Hepatocyte (in vitro differentiated cells): ENCODE results near the gene TARS1.

ENCODE experiments used
- EZH2phosphoT487 ChIP-seq: fragments of 200-600 bp; sonication (generic); IDR thresholded peaks from one replicate; pipeline ENCODE4 v1.6.1; 2018; ENCODE audit warnings: antibody characterized with exemption, mild to moderate bottlenecking, low read depth, moderate library complexity; ENCODE audit not compliant: unreplicated experiment, severe bottlenecking
- TF ChIP-seq, protein P1 (sequence below): fragments of 200-600 bp; sonication (generic); IDR thresholded peaks from 2 replicates; pipeline ENCODE4 v1.5.1; 2016; ENCODE audit warnings: antibody characterized with exemption, mild to moderate bottlenecking; ENCODE audit not compliant: poor library complexity

DNA sequence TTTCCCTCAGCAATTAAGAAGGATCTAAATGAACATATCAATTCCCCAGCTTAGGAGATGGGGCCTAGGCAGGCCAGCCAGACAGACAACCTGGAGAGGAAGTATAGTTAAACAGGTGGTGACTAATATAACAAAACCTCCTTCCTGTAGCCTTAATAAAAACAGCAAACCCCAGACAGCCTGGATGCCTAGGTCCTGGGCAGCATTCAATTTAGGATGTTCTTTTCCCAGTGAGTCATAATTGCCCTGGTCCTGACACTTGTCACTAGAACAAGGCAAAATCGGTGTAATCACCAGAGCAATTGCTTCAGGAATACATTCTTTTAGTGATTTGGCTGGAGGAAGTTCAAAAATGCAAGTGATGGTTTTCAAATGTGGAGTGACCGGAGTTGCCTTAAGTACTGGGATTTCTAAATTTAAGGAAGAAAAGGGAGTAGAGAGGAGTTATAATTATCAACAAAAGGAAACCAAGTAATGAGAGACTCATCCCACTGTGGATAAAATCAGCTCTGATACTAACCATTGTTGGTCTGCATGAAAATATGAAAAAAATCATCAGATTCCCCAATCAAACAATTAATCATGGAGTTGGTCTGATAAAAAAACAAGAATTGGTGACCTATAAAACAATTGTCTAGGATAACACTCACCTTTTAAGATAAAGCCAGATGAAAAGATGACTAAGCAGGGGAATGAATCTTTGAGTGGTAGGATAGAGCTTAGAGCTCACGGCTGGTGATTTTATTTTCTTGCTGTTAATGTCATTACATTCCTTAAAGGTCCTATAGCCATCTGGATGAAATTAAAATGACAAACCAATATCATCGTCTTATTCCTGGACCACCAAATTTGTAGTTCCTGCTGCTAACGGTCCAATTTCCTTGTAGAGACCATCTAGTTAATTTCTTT, 39.0 kb upstream of the TARS1 start:
- TF ChIP-seq, protein P1, sequence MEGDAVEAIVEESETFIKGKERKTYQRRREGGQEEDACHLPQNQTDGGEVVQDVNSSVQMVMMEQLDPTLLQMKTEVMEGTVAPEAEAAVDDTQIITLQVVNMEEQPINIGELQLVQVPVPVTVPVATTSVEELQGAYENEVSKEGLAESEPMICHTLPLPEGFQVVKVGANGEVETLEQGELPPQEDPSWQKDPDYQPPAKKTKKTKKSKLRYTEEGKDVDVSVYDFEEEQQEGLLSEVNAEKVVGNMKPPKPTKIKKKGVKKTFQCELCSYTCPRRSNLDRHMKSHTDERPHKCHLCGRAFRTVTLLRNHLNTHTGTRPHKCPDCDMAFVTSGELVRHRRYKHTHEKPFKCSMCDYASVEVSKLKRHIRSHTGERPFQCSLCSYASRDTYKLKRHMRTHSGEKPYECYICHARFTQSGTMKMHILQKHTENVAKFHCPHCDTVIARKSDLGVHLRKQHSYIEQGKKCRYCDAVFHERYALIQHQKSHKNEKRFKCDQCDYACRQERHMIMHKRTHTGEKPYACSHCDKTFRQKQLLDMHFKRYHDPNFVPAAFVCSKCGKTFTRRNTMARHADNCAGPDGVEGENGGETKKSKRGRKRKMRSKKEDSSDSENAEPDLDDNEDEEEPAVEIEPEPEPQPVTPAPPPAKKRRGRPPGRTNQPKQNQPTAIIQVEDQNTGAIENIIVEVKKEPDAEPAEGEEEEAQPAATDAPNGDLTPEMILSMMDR = no peak
- TF ChIP-seq EZH2phosphoT487 = no peak
